ENCODE measurements around the gene RAB14.
"Not testable (repeated sequence)": the region's sequence is repeated elsewhere in the genome, so short reads cannot be mapped to it uniquely, and the experiment has no call there.

RAB14 gene

DNA sequence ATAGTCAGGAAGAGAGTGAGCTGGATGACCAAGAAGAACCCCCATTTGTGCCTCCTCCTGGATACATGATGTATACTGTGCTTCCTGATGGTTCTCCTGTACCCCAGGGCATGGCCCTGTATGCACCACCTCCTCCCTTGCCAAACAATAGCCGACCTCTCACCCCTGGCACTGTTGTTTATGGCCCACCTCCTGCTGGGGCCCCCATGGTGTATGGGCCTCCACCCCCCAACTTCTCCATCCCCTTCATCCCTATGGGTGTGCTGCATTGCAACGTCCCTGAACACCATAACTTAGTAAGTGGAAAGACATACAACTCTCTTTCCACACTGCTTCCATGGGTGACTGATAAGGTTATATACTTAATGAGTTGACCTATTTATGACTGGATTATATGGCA lies 51.5 kb downstream of the RAB14 start:
- no peak for DNase-seq

DNA sequence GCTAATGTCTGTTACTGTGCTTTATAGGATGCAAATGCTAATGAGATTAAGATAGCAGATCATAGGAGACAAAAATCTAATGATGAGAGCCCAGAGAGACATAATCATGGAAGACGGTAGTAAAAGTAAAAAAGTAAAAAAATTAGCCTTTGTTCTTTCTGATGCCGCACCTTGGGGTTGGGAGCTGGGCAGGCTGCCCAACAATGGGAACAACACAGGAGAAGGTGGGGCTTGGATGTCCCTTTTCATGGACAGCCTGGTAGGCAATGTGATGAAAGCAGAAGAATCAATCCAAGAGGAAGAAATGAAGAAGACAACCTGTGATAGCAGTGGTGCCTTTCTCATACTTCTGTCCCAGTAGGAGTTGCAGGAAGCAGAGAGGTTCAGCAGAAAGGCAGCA lies 57.2 kb downstream of the RAB14 start:
- DNase-seq = no peak

DNA sequence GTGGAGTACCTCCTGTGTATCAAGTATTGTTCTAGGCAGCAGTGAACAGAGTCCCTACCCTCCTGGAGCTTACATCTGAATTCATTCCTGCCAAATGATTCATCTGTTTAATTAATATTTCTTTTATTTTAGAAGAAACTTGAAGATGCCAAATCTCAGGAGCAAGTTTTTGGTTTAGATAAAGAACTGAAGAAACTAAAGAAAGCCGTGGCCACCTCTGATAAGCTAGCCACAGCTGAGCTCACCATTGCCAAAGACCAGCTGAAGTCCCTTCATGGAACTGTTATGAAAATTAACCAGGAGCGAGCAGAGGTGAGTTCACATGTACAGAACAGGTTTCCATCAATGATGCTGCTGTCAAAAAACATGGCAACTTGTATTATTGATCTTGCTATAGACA lies 57.9 kb downstream of the RAB14 start:
- DNase-seq = no peak

DNA sequence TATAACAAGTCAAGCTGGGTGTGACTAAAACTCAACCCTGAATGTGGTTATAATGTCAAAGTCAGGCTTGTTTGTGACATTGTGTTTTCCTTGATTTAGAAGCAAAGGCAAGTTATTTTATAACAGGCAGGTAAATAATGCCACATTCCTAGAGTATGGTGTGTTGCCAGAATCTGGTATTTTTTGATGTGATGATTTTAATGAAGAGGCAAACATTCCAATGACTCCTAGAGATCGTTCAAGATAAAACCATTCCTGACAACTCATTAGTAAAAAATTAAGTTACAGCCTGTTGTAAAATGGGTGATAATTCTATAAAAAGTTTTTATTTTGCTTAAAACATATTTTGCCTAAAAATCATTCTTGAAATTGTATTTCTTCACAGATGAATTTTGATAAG lies 60.0 kb downstream of the RAB14 start:
- DNase-seq = no peak

DNA sequence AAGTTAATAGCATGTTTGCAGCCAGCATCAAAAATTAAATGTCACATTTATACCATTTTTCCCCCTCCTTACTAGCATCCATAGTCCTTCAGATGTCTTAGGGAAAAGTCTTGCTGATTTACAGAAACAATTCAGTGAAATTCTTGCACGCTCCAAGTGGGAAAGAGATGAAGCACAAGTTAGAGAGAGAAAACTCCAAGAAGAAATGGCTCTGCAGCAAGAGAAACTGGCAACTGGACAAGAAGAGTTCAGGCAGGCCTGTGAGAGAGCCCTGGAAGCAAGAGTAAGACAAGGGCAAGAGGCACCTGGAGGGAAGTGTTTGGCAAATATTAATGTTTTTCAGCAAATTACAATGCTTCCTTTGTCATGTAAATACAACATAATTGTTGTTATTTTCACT lies 60.4 kb downstream of the RAB14 start:
- no peak for DNase-seq

DNA sequence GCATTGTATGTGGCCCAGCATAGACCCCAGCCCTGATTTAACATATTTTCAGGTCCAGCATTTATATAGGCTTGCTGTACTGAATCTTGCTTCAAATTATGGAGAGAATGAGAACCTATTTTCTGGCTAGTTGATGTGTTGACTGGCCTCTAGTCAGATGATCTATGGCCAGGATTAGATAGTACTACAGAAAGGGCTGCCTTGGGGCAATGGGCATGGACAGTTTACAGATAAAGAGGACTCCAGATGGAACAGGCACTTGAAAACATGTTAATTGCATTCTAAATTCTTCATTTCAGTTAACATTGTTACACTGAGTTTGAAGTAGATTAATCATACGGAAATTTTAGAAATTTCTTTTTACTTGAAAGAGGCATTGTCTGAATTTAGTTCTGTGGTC lies 61.5 kb downstream of the RAB14 start:
- no peak for DNase-seq

DNA sequence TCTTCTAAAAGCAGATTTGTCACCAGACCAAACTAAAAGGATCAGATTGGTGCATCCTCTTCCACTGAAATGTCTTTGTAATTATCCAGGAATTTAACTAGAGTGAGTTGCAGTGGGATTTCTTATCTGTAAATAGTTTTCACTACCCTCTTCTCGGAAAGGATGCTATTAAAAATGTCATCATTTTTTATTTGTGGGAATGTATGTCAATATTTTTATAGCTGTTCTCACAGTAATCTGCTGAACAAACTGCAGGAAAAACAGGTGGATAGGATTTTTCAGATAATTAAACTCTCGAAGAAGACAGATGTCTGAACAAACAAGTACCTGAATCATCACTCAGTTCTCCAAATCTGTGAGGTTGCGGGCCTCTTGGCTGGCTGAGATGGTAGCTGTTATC lies 62.7 kb downstream of the RAB14 start:
- DNase-seq = no peak

DNA sequence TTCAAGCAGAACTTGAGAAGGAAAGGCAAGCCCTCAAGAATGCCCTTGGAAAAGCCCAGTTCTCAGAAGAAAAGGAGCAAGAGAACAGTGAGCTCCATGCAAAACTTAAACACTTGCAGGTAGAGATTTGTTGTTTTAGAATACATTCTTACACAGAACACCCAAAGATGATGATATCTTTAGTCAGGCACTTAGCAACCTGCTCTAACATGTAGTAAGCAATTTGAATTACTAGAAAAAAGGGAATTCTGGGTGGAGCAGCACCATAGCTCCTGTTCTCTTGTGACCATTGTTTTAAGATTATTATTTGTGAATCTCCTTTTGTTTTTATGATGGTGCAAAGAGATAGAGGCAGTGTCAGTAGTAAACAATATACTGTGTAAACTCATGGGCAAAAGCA lies 63.1 kb downstream of the RAB14 start:
- no peak for DNase-seq

DNA sequence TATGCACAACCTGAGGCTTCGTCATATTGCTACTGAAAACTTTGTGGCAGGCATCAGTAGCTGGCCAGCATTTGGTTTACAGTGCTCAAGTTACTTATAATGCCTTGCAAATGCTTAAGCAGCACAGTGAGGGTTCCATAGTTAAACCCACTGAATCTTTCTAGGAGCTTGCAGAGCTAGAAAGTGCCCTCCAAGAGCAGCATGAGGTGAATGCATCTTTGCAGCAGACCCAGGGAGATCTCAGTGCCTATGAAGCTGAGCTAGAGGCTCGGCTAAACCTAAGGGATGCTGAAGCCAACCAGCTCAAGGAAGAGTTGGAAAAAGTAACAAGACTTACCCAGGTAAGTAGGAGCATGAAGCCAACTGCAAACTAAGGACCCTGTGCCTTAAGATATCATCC lies 66.0 kb downstream of the RAB14 start:
- DNase-seq = no peak

DNA sequence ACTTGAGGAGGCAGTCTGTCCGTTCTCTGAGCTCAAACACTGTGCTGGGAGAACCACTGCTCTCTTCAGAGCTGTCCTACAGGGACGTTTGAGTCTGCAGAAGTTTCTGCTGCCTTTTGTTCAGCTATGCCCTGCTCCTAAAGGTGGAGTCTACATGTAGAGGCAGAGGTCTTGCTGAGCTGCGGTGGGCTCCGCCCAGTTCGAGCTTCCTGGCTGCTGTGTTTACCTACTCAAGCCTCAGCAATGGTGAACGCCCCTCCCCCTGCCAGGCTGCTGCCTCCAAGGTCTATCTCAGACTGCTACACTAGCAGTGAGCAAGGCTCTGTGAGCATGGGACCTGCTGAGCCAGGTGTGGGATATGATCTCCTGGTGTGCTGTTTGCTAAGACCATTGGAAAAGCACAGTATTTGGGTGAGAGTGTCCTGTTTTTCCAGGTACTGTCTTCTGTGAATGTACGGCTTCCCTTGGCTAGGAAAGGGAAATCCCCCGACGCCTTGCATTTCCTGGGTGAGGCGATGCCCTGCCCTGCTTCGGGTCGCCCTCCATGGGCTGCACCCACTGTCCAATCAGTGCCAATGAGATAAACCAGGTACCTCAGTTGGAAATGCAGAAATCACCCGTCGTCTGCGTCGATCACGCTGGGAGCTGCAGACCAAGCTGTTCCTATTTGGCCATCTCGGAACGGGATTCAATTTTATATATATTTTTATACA lies 68.4 kb downstream of the RAB14 start:
- DNase-seq = peak; percentile 60

DNA sequence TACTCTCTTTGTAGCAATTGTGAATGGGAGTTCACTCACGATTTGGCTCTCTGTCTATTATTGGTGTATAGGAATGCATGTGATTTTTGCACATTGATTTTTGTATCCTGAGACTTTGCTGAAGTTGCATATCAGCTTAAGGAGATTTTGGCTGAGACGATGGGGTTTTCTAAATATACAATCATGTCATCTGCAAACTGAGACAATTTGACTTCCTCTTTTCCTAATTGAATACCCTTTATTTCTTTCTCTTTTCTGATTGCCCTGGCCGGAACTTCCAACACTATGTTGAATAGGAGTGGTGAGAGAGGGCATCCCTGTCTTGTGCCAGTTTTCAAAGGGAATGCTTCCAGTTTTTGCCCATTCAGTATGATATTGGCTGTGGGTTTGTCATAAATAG lies 72.3 kb downstream of the RAB14 start:
- not testable (repeated sequence) for DNase-seq
